GM21528 (cell line): ENCODE measurements around the gene TMEM150C.

Source experiments
- ATAC-seq: cut with Tn5 transposase; IDR thresholded peaks from one replicate; pipeline ENCODE4 v1.9.1; 2021; ENCODE audit warnings: mild to moderate bottlenecking, moderate library complexity; ENCODE audit not compliant: unreplicated experiment, low FRiP score

The TMEM150C gene

DNA sequence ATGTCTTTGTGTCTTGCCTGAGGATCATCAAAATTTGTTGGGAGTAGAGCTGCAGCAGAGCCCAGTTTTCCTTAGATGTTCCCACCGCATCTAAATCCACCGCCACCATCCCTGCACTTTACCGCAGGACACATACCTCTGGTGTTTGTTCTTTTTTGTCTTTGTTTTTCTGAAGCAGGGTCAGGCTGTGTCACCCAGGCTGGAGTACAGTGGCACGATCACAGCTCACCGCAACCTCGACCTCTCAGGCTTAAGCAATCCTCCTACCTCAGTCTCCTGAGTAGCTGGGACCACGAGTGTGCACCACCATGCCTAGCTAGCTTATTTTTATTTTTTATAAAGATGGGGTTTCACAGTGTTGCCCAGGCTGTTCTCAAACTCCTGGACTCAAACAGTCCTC, 126.8 kb downstream of the TMEM150C start:
- ATAC-seq, result no peak

DNA sequence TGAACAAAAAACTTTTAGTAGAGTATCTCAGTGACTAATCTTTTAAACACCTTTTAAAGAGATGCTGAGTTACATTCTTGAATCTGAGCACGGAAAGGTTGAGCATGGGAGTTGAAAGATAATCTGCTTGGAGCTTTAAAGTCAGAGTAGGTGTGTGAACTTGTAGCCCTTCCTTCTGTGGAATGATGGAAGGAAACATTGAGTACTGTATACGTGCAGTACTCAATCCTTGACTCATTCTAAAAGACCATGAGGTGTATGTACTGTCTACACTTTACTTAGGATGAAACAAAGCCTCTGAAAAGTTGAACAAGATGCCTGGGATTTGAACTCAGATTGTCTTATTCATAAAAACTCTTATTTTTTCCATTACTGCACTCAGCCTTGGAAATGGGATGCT, 128.0 kb downstream of the TMEM150C start:
- ATAC-seq, result no peak
